Left renal pelvis (tissue), 4 donors: ENCODE results near the gene TTF2. TPM values are rescaled to one million over a fixed set of nuclear protein-coding genes. Genes with fewer than 3 reads are reported as not detected.

ENCODE experiments used
- DNase-seq, 4 donors: peaks; one replicate each; pipeline ENCODE4 v3.0.0-alpha.2; 2013; ENCODE audit warnings: low read depth in 4 of 4, low spot score in 3 of 4
- polyA plus RNA-seq, 4 donors: library from polyadenylated mRNA; unstranded; fragments of 120-200 nt; gene quantifications; one replicate each; pipeline ENCODE4 v1.2.1, GENCODE V29; 2013; ENCODE audit not compliant: insufficient read length in 4 of 4

Gene TTF2
- polyA plus RNA-seq, 4 donors: 15.2 to 24.8 (median 21.2) TPM

GRCh38 chr1:117044217-117044616 is 15.9 kb upstream of the TTF2 start:
- DNase-seq: no peak

- no peak for DNase-seq
These were observed 14.5 kb upstream of the TTF2 start for GRCh38 chr1:117045644-117046043.

- no peak for DNase-seq
These were observed 13.3 kb upstream of the TTF2 start for GRCh38 chr1:117046781-117047180.

GRCh38 chr1:117047271-117047670 is 12.9 kb upstream of the TTF2 start:
- no peak for DNase-seq

- no peak for DNase-seq
These were observed 10.3 kb upstream of the TTF2 start for GRCh38 chr1:117049857-117050256.

GRCh38 chr1:117051224-117052064 is 8.7 kb upstream of the TTF2 start:
- DNase-seq: no peak

- DNase-seq: no peak
These were observed 6.1 kb upstream of the TTF2 start for GRCh38 chr1:117054068-117054467.

GRCh38 chr1:117058810-117059209 is 1.3 kb upstream of the TTF2 start:
- DNase-seq: no peak

- peak in 2 of 4 donors; percentile 22 to 37 for DNase-seq
These were observed 820 bp upstream of the TTF2 start for GRCh38 chr1:117059334-117059677.

GRCh38 chr1:117060441-117061317 is 553 bp downstream of the TTF2 start:
- DNase-seq: no peak

GRCh38 chr1:117061986-117062415 is 1.9 kb downstream of the TTF2 start:
- DNase-seq: no peak

GRCh38 chr1:117066367-117066766 is 6.2 kb downstream of the TTF2 start:
- no peak for DNase-seq

- peak in 1 of 4 donors; percentile 27 for DNase-seq
These were observed 7.6 kb downstream of the TTF2 start for GRCh38 chr1:117067533-117068370.

- DNase-seq: no peak
These were observed 8.5 kb downstream of the TTF2 start for GRCh38 chr1:117068580-117068979.

- no peak for DNase-seq
These were observed 9.2 kb downstream of the TTF2 start for GRCh38 chr1:117069220-117069844.

- DNase-seq: no peak
These were observed 10.0 kb downstream of the TTF2 start for GRCh38 chr1:117070124-117070523.

GRCh38 chr1:117076648-117077047 is 16.5 kb downstream of the TTF2 start:
- DNase-seq: no peak

GRCh38 chr1:117077267-117077666 is 17.1 kb downstream of the TTF2 start:
- DNase-seq: no peak

- no peak for DNase-seq
These were observed 19.6 kb downstream of the TTF2 start for GRCh38 chr1:117079737-117080136.

GRCh38 chr1:117084231-117084630 is 24.1 kb downstream of the TTF2 start:
- no peak for DNase-seq
